ENCODE results near the gene TCF7L2. TPM values are rescaled to one million over a fixed set of nuclear protein-coding genes. Genes with fewer than 3 reads are reported as not detected.

TCF7L2 gene
- total RNA-seq, 1 donor from 2014 or later = 45.0 TPM

DNA sequence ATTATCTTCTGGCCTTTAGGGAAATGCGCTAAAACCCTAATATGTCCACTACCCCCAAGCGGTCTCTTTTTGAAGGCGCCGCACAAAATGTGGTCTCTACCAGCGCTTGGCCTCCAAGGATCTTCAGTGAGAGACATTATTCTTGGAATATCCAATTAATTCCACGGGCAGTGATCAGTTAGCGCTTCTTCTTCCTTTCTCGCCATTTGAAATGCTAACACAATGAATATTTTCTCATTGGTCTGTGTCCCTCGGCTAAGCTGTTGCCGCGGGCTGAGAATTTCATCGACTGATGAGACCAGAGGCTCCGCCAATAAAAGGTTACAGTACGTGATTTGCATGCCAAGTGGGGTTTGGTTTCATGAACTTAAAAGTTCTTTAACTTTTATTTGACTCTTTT, 169.8 kb downstream of the TCF7L2 start:
- DNase-seq (ENCODE audit: low spot score) = no peak

DNA sequence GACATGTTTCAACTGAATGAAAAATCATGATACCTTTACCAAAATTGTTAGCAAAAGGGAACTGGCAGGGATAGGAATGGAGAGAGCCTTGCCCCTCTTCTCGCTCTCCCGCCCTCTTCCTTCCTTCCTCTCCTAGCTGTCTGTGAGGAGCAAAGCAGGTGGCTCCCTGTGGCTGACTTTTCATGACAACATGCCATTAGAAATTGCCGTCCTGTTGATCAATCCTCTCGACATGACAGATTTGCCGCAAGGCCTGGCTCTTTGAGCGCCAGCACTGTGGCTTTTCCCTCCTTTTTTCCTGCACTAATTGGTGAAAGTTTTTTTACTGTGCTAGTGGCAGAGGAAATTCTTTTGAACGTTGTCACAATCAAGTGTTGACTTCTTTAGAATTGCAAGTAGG, 171.1 kb downstream of the TCF7L2 start:
- no peak for DNase-seq (ENCODE audit: low spot score)

- DNase-seq (ENCODE audit: low spot score) = no peak
Measured at GRCh38 chr10:113122947-113123346, 172.9 kb downstream of the TCF7L2 start.

DNA sequence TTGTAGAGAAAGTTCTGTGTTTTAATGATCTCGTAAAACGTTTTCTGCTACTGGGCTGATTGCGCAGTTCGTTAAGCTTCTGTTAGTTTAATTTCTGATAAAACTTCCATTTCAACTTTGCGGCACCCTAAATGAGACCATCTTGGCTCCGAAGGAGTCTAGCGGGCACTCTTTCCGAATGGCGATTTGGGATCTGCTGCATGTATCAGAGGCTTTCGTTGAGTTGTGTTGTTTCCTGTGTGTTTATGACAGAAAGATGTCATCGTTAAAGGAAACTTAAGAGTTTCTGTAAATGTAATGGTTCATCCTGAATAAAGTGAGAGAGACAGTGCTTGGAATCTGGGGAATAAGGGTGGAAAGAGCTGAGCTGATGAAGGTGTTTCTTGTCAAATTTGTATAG, 174.7 kb downstream of the TCF7L2 start:
- no peak for DNase-seq (ENCODE audit: low spot score)

DNA sequence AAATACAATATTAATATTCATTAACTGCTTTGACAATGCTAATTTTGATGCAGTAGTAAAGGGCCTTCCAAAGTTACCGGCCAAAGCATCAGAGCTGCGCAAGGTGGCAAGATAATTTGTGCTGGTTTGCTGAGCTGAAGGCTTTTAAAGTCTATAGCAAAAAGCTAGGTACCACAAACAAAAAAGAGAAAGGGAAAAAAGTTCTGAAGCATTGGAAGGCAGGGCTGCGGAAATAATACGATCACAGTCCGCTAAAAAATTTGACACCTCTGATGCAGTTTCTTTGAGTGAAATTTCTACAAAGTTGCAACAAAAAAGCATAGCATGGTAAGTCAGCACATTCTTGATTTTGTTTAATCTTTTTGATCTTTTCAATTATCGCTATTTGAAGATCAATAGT, 175.6 kb downstream of the TCF7L2 start:
- no peak for DNase-seq (ENCODE audit: low spot score)

DNA sequence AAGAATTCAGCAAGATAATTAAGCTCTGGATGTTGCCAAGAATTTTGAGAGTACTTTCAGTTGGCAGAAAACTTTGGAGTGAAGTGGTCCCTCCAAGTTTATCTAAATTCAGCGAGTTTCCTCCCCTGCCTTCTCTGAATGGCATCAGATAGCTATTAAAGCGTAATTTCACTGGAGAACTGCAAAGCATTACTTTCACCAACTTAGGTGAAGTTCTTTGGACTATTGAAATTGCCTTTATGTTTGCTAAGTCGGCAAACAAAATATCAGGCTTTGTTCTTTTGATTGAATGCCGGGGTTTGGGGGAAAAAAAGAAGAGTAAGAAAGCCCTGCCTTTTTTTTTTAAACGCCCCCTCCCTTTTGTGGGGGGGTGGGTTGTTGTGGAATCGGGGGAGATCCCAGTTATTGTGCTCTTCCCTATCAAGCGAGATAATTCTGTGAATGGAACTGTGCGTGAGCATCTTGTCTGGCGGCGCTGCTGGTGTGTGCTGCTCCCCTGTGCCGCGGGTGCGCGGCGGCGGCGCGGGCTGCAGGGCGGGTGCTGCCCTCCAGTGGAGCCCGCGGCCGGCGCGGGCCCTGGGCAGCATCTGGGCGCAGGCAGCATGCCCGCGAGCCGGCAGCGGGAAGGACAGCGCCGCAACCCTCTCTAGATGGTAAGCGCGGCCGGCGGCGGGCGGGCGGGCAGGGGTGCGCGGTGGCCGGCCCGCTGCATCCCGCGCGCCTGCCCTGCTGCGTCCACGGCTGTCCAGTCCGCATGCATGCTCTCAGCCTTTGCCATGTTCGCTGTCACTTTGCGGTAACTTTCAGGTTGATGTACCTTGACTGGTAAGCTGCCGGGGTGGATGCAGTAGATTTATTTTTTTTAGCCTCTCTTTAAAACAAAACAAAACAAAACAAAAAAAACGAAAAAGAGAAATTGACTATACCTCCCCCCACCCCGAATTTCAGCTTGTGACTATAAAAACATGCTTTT, 176.5 kb downstream of the TCF7L2 start:
- DNase-seq (ENCODE audit: low spot score) = peak; percentile 79

DNA sequence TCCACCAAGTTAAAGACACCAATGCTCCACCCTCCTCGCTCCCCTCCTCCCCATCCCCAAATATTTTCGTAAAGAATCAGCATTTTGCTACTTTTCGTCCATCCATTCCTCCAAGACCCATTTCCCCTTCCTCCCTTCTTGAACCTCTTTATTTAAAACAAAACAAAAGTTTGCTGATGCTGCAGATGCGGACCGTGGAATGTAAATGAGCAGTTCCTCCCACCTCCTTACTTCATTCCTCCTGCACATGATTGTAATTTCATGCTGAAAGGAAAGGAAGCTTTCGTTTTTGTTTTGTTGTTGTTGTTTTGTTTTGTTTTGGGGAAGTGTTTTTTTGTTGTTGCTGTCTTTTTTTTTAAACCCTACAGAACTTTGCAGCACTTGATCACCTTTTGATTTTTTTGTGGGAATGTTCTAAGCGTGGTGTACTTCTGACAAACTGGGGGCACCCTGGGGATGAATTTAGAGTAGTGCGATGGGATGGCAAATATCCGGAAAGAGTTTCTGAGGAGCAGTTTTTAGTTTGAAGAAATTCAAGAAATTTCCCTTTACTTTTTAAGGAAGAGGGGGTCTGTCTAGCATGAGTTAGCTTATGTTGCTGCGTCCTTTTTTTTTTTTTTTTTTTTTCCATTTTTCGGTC, 177.3 kb downstream of the TCF7L2 start:
- no peak for DNase-seq (ENCODE audit: low spot score)

- DNase-seq (ENCODE audit: low spot score) = no peak
Measured at GRCh38 chr10:113127901-113128283, 177.8 kb downstream of the TCF7L2 start.

GRCh38 chr10:113128450-113129070, 178.5 kb downstream of the TCF7L2 start:
- no peak for DNase-seq (ENCODE audit: low spot score)

DNA sequence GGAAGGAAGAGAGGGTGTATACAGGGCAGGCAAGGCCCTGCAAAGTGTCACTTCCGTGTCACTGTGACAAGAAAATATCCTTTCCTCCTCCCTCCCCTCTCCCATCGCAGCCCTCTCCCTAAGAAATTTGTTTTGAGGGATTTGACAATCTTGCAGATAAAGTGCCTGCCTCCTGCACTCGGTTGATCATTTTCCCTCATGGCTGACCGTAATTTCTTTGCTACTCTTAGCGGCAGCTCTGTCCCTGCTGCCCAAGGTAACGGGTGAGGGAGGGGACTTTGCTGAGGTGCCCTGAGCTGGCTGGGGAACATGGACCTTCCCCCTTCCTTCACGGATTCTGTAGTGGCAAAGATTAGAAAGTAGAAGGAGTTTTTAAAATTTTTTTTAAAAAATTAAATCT, 179.1 kb downstream of the TCF7L2 start:
- no peak for DNase-seq (ENCODE audit: low spot score)

- DNase-seq (ENCODE audit: low spot score) = no peak
Measured at GRCh38 chr10:113130014-113130641, 180.1 kb downstream of the TCF7L2 start.

DNA sequence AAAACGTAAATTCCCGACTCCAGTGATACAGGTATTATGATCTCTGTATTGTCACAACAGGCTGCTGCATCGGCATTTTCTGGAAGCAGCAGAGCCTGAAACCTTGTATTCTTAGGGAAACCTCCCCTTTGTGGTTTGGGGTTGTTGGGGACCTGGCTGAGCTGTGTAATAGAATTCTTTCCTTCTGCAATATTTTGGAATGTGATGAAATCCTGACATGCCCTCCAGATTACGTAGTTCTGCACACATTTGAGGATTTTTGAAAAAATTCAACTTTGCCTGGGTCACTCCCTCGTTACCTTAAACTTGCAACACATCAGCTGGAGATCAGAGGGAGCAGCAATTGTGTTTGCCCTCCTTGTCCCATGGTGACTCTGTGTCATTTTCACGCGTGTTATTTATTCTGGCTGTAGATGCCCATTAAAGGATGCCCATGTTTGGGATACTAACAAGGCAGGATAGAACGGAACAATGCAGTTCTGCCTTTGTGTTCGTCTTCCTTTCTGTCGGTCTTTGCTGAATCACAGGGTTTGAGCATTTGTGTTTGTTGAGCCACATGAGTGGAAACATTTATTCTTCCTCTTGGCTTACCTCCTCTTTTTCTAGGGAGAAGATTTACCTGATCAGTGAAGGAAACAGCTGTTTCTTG, 181.7 kb downstream of the TCF7L2 start:
- DNase-seq (ENCODE audit: low spot score) = peak; percentile 45

GRCh38 chr10:113132591-113133121, 182.6 kb downstream of the TCF7L2 start:
- DNase-seq (ENCODE audit: low spot score) = no peak

GRCh38 chr10:113133497-113134115, 183.6 kb downstream of the TCF7L2 start:
- DNase-seq (ENCODE audit: low spot score) = peak; percentile 87

- no peak for DNase-seq (ENCODE audit: low spot score)
Measured at GRCh38 chr10:113135025-113135424, 185.0 kb downstream of the TCF7L2 start.

GRCh38 chr10:113137941-113138685, 188.1 kb downstream of the TCF7L2 start:
- no peak for DNase-seq (ENCODE audit: low spot score)

DNA sequence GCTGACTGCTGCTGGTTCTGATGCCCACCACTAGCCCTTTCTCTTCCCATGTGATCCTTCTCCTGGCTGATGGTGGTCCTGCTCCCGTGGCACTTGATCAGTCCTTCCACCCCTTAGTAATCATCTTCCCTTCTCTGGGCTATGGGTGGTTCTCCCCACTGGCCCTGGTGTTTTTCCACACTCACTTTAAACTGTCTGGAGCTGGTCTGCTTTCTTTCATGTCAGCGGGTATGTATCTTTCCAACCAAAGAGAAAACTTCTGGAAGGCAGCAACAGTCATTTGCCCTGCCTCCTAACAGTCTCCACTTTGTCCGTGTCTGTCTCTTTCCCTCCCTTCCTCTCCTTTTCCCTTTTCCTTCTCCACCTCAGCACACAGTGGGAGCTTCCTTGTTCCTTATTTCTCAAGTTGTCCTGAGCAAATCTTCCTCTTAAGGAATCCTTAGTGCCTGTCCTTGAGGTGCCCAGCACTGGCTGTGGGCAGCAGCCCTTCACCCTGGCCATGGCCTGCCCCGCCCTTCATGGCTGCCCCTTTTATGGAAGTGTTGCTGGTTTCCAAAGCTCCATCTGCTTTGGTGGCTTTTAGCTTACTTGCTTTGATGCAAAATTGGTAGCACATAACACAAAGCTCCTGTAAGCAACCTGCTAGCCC, 189.0 kb downstream of the TCF7L2 start:
- DNase-seq (ENCODE audit: low spot score) = peak; percentile 77

DNA sequence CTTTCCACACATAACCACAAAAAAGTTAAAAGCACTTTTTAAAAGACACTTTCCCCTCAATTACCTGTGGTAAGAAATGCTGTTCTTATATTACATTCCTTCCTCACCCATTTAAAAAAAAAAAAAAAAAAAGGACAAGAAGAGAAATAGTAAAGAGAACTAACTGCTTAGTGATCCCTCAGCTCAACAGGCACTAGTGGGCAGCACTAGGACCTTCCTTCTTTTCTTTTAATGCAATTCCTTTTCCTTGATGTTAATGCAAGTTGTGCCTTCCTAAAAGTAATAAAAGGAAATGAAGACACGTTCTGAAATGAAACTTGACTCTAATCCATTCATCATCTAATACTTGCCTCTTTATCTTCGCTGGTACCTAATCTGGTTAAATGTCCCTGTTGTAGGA, 189.7 kb downstream of the TCF7L2 start:
- DNase-seq (ENCODE audit: low spot score) = no peak

Data from umbilical cord (tissue), 2 donors.